GM19455 (cell line): ENCODE measurements around the gene SDK1.

ENCODE experiments used
- ATAC-seq: cut with Tn5 transposase; IDR thresholded peaks from one replicate; pipeline ENCODE4 v1.9.1; 2021; ENCODE audit not compliant: unreplicated experiment

SDK1 gene

GRCh38 chr7:3336042-3336665 is 35.1 kb downstream of the SDK1 start:
- ATAC-seq, result no peak

GRCh38 chr7:3338161-3338560 is 37.1 kb downstream of the SDK1 start:
- ATAC-seq, result no peak

GRCh38 chr7:3345699-3346481 is 44.8 kb downstream of the SDK1 start:
- no peak for ATAC-seq

- ATAC-seq, result no peak
Measured at GRCh38 chr7:3349126-3349525, 48.1 kb downstream of the SDK1 start.

- no peak for ATAC-seq
Measured at GRCh38 chr7:3356173-3356572, 55.1 kb downstream of the SDK1 start.

- no peak for ATAC-seq
Measured at GRCh38 chr7:3358991-3359390, 57.9 kb downstream of the SDK1 start.

GRCh38 chr7:3367261-3367660 is 66.2 kb downstream of the SDK1 start:
- ATAC-seq, result no peak

GRCh38 chr7:3370068-3370830 is 69.2 kb downstream of the SDK1 start:
- ATAC-seq, result no peak

GRCh38 chr7:3370921-3371320 is 69.9 kb downstream of the SDK1 start:
- ATAC-seq, result no peak

GRCh38 chr7:3371601-3372000 is 70.5 kb downstream of the SDK1 start:
- no peak for ATAC-seq

GRCh38 chr7:3374239-3374638 is 73.2 kb downstream of the SDK1 start:
- no peak for ATAC-seq

GRCh38 chr7:3378390-3379150 is 77.5 kb downstream of the SDK1 start:
- no peak for ATAC-seq

GRCh38 chr7:3380034-3380433 is 79.0 kb downstream of the SDK1 start:
- ATAC-seq, result no peak

- no peak for ATAC-seq
Measured at GRCh38 chr7:3380886-3381685, 80.0 kb downstream of the SDK1 start.

- no peak for ATAC-seq
Measured at GRCh38 chr7:3386423-3387190, 85.6 kb downstream of the SDK1 start.

- ATAC-seq, result no peak
Measured at GRCh38 chr7:3393862-3394261, 92.8 kb downstream of the SDK1 start.

GRCh38 chr7:3397324-3397723 is 96.3 kb downstream of the SDK1 start:
- no peak for ATAC-seq

GRCh38 chr7:3399858-3400257 is 98.8 kb downstream of the SDK1 start:
- no peak for ATAC-seq

GRCh38 chr7:3404501-3404900 is 103.4 kb downstream of the SDK1 start:
- ATAC-seq, result no peak
